ENCODE measurements around the gene TEX35. TPM values are rescaled to one million over a fixed set of nuclear protein-coding genes. Genes with fewer than 3 reads are reported as not detected.

Gene TEX35
- total RNA-seq, 1 donor from 2014 or later: not detected

GRCh38 chr1:178518894-178519293 is 6.0 kb downstream of the TEX35 start:
- no peak for DNase-seq (ENCODE audit: low read depth)

GRCh38 chr1:178520803-178521202 is 7.9 kb downstream of the TEX35 start:
- no peak for DNase-seq (ENCODE audit: low read depth)

- no peak for DNase-seq (ENCODE audit: low read depth)
These were observed 8.3 kb downstream of the TEX35 start for GRCh38 chr1:178521241-178521640.

- no peak for DNase-seq (ENCODE audit: low read depth)
These were observed 14.2 kb downstream of the TEX35 start for GRCh38 chr1:178527117-178527516.

GRCh38 chr1:178528228-178528952 is 15.5 kb downstream of the TEX35 start:
- no peak for DNase-seq (ENCODE audit: low read depth)

GRCh38 chr1:178528953-178529335 is 16.0 kb downstream of the TEX35 start:
- DNase-seq (ENCODE audit: low read depth): no peak

- DNase-seq (ENCODE audit: low read depth): no peak
These were observed 16.6 kb downstream of the TEX35 start for GRCh38 chr1:178529364-178530036.

DNA sequence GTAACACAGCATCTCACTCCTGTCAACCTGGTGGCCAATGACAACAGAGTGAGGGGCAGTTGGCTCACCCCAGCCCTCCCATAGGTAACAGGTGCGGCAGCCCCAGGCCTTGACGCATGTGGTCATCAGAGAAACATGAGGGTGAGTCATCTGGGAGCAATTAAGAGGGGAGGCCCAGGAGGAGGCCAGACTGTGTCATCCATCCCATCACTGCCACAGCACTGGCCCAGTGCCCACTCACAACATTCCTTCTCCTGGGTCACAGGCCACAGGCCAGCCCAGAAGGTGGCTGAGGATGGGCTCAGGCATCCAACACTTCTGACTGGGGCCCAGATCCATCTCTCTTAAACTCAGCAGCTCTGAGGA is 17.1 kb downstream of the TEX35 start:
- DNase-seq (ENCODE audit: low read depth): peak; percentile 83

DNA sequence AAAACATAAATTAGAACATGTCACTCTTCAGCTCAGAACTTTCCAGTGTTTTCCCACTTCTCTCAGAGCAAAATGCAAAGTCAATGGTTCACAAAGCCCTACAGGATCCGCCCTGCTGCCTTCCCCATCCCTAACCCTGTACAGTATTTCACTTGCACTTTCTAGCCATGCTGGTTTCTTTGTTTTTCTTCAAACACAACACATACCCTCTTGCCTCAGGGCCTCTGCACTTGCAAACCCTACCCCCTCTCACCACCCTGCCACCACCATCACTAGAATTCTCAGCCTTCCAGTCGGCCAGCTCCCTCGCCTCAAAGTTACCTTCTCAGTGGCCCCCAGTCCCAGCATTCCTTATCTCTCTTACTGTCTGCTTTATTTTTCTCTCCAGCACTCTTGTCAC is 17.6 kb downstream of the TEX35 start:
- DNase-seq (ENCODE audit: low read depth): peak; percentile 8

DNA sequence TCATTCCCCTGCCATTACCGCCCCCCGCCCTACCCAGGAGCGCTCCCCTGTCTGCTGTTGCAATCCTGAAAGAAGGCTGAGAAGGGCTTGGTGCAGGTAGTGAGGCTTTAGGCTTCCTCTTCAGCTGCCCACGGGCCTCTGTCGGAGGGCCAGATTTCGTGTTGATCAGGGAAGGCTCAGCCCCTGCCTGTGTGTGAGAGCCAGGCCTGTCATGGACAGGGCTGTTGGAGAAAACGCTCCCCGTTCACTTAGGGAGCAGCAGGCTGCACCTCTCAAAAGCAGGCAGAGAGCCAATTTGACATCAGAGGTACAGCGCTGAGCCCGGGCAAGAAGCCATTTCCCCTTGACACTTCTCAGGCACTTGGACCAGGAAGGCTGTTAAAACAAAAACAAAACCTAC is 19.0 kb downstream of the TEX35 start:
- no peak for DNase-seq (ENCODE audit: low read depth)

DNA sequence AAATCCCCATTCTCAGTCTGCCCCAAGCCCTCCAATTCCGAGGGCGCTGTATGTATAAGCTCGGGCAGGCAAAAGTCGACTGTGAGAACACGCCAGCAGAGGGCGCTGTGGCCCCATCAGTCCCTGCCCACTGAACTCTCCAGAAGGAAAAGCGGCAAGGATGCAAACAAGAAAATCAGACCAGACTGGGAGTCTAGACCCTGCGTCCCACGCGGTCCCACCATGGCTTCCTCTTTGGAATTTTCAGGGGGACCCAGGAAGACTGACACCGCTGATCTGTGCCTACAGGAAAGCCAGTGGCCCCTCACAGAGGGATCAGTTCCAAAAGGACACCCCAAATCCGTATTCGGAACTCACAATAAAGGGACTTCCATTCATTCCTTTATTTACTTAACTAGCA is 19.5 kb downstream of the TEX35 start:
- peak; percentile 54 for DNase-seq (ENCODE audit: low read depth)

GRCh38 chr1:178533121-178533946 is 20.4 kb downstream of the TEX35 start:
- DNase-seq (ENCODE audit: low read depth): no peak

DNA sequence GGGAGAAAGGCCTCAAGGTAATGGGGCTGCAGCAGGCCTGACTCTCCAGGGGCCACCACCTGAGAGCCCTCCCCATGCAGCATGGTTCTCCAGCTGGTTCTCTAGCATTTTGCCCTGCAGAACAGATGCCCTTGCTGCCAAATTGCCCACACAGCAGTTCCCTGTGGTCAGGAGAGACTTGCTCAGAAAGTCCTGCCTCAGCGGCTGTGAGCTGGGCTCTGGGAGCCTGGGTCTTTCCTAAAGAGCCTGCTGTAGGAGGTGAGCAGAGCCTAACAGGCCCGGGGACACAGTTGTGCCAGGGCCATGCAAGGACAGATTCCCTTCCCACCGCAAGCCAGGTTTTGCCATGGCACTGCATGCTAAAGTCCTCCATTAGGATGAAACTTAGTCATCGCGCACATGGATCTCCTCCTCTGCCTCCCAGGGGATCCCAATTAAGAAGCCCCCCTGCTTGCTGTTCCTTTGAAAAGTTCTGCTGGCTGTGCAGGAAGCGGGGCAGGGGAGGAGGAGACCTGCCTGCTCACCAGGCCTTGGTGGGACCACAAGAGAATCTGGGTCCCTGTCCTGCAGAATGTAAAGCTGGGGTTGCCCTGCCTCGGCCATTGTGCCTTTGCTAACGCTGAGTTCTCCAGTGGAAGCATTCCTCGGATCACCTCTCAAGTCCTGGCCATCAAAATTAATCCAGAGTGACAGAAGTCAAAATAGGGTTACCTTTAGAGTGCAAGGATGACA is 21.4 kb downstream of the TEX35 start:
- no peak for DNase-seq (ENCODE audit: low read depth)

DNA sequence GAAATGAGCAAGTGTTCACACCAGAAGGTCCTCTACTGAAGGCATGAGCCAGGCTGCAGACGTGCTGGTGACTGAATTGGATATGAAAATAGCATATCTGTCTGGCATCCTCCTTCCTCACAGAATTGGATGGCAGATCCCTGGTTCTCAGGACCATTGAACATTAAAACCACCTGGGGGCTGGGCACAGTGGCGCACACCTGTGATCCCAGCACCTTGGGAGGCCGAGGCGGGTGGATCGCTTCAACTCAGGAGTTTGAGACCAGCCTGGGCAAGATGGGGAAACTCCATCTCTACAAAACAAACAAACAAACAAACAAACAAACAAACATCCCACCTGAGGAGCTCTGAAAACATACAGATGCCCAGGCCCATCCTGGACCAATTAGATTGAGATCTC is 23.4 kb downstream of the TEX35 start:
- DNase-seq (ENCODE audit: low read depth): no peak

GRCh38 chr1:178536844-178537371 is 24.0 kb downstream of the TEX35 start:
- peak; percentile 79 for DNase-seq (ENCODE audit: low read depth)

DNA sequence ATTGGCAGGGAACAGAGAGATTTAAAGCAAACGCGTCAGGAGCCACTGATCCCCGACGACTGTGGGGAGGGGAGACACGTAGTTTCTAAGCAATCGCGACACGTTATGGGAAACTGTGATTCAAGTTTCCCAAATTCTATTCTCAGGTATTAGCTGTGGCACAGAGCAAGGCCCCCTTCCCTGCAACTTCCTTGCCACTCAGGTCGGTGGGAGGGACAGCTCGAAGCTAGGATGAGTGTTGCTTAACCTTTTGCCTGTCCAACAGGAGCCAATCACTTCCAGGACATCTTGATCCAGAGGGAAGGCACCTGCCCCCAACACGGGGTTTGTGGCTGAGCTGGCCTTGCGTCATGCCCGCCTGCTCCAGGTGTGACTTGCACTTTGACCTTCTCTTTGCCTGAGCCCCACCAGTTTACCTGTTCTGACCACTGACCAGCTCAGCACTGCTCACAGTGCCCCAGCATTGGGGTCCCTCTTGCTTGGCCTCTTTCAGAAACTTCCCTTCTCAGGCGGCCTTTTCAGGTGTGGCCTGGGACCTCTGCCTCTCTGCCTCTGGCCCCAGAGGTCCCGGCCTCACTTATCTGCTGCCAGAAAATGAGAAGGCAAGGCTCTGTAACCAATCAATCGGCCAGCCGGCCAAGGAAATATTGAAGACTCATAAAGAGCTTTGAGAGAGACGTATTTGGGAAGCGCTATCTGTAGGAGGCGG is 24.6 kb downstream of the TEX35 start:
- DNase-seq (ENCODE audit: low read depth): no peak

- peak; percentile 25 for DNase-seq (ENCODE audit: low read depth)
These were observed 25.4 kb downstream of the TEX35 start for GRCh38 chr1:178538192-178538916.

DNA sequence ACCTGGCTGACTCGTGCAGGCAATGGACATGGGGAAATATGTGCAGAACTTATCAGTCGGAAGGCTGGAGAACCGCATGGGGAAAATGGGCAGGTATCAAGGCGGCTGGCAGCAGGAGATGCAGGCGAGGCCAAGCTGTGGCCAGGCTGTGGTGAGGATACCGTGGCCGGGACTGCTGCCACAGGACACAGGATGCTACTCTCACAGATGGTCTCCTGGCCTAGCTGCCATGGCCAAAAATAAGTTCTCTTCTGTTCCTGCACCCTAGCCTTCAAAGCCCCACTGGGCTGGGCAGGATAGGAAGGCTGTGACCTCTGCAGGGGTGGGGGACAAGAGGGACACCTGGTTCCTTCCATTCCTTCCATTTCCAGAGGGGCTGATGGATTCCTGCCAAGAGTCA is 26.4 kb downstream of the TEX35 start:
- no peak for DNase-seq (ENCODE audit: low read depth)

DNA sequence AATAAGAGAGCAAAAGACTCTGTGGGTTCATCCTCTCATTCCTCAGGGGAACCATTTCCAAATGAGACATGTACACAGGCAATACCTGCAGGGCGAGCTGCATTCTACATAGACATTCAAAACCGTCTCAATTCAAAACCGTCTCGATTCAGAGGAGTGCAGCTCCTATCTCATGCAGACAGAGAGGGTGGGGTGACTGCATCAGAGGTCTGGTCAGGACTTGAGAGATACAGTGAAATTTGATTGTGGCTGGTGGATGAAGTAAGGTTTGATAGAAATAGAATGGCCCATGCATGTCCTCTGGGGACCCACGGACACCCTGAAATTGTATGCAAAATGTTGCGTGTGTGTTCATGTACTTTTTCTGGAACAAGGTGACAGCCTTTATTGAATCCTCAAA is 27.3 kb downstream of the TEX35 start:
- DNase-seq (ENCODE audit: low read depth): no peak

- peak; percentile 28 for DNase-seq (ENCODE audit: low read depth)
These were observed 27.7 kb downstream of the TEX35 start for GRCh38 chr1:178540646-178541045.

DNA sequence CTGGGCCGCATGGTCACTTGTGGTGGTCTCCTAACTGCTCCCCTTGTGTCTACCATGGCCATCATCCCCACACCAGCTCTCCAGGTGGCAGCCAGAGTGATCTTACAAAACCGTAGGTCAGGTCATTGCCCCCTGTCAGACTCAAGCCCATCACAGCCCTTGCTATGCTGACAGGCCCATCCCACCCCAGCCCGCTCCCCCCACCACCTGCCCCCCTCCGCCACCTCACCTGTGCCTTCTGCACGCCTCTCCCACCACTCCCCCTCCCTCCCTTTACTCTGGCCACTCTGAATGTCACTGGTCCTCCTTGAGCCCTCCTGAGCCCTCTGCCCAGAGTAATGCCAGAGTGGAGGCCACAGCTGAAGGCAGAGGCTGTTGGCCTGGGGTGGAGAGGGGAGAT is 28.5 kb downstream of the TEX35 start:
- no peak for DNase-seq (ENCODE audit: low read depth)
